ENCODE measurements around the gene PTPN1. TPM values are rescaled to one million over a fixed set of nuclear protein-coding genes. Genes with fewer than 3 reads are reported as not detected.
A peak's percentile ranks its signal among the peaks of the same experiment; 100 is the strongest.

Gene PTPN1
- total and polyA plus RNA-seq, 2 donors (not counting 1 experiment from before 2014, with no cell fraction given), result 20.0 to 28.7 TPM

DNA sequence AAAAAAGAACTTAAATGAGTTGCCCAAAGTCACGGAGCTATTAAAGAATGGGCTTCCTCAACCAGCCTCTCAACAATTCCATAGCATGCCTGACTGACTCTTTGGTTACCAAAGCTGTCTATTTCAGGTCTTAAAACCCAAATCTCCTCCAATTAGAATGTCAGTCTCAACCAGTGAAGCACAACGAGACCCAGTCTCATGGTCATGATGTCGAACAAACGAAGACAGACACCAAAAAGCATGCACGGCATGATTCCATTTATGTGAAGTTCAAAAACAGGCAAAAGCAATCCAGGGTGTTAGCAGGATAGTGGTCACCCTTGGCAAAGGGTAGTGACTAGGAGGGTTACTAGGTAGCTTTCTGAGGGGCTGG, 16.3 kb upstream of the PTPN1 start:
- H3K9ac ChIP-seq (ENCODE audit: insufficient read depth, low read length), result no peak overlapping the region
- no peaks in the 10 kb centered on the region for H3K9me3 ChIP-seq (ENCODE audit: control insufficient read depth, insufficient read depth, low read depth, low read length)
- no peak overlapping the region for H3K27ac ChIP-seq (ENCODE audit: insufficient read depth, low read length)
- no peak for TF ChIP-seq EZH2 (IDR thresholded peaks at IDR 0.05; ENCODE audit: low read length, missing control alignments)
- TF ChIP-seq, protein P1, sequence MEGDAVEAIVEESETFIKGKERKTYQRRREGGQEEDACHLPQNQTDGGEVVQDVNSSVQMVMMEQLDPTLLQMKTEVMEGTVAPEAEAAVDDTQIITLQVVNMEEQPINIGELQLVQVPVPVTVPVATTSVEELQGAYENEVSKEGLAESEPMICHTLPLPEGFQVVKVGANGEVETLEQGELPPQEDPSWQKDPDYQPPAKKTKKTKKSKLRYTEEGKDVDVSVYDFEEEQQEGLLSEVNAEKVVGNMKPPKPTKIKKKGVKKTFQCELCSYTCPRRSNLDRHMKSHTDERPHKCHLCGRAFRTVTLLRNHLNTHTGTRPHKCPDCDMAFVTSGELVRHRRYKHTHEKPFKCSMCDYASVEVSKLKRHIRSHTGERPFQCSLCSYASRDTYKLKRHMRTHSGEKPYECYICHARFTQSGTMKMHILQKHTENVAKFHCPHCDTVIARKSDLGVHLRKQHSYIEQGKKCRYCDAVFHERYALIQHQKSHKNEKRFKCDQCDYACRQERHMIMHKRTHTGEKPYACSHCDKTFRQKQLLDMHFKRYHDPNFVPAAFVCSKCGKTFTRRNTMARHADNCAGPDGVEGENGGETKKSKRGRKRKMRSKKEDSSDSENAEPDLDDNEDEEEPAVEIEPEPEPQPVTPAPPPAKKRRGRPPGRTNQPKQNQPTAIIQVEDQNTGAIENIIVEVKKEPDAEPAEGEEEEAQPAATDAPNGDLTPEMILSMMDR (conservative IDR thresholded peaks at IDR 0.05 in 1 of 2, IDR thresholded peaks at IDR 0.05 in 1 of 2; ENCODE audit: low read depth in 1 of 2, low read length in 2 of 2), result no peak
- H2AFZ ChIP-seq (ENCODE audit: low read length), result no peak overlapping the region
- no peak for DNase-seq (ENCODE audit: low read depth in 2 of 2)
- H3K79me2 ChIP-seq (ENCODE audit: control insufficient read depth, insufficient read depth, low read length), result no peaks in the 10 kb centered on the region
- no peaks in the 10 kb centered on the region for H3K27me3 ChIP-seq (ENCODE audit: control insufficient read depth, insufficient read depth, low read length)
- H3K4me3 ChIP-seq (replicated peaks in 1 of 4; ENCODE audit: control extremely low read depth in 1 of 4, insufficient read depth in 1 of 4, low read depth in 3 of 4, low read length in 4 of 4), result no peak overlapping the region
- no peaks in the 10 kb centered on the region for H4K20me1 ChIP-seq (ENCODE audit: control insufficient read depth, extremely low read depth, insufficient read depth, low read length)
- no peak overlapping the region for H3K4me2 ChIP-seq (ENCODE audit: extremely low read depth, insufficient read depth, low read length)
- peaks cover 3% of the 10 kb centered on the region for H3K4me1 ChIP-seq (ENCODE audit: control insufficient read depth, extremely low read depth, insufficient read depth, low read length)
- H3K36me3 ChIP-seq (ENCODE audit: control insufficient read depth, insufficient read depth, low read length), result no peaks in the 10 kb centered on the region

DNA sequence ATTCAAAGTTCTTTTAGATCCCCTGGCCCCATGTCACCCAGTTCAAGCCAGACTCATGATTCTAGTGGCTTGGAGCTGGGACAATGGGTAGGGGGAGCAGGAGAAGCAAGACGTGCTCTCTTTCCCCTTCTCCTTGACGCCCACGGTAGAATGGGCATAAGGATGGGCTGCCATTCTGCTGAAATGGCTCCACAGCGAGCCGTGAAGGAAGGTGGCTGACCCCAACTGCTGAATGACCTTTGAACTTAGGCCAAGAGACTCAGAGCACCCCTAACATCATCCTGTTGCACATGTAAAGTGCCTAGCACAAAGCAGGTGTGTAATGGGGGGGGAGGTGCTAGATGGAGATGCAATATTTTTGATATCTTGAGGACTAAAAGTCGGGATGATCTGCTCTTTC, 15.8 kb upstream of the PTPN1 start:
- H3K4me2 ChIP-seq (ENCODE audit: extremely low read depth, insufficient read depth, low read length), result no peak overlapping the region
- H3K9ac ChIP-seq (ENCODE audit: insufficient read depth, low read length), result no peak overlapping the region
- TF ChIP-seq EZH2 (IDR thresholded peaks at IDR 0.05; ENCODE audit: low read length, missing control alignments), result no peak
- peaks cover 3% of the 10 kb centered on the region for H3K4me1 ChIP-seq (ENCODE audit: control insufficient read depth, extremely low read depth, insufficient read depth, low read length)
- no peaks in the 10 kb centered on the region for H3K9me3 ChIP-seq (ENCODE audit: control insufficient read depth, insufficient read depth, low read depth, low read length)
- no peaks in the 10 kb centered on the region for H3K27me3 ChIP-seq (ENCODE audit: control insufficient read depth, insufficient read depth, low read length)
- H3K27ac ChIP-seq (ENCODE audit: insufficient read depth, low read length), result no peak overlapping the region
- no peak for DNase-seq (ENCODE audit: low read depth in 2 of 2)
- H3K4me3 ChIP-seq (replicated peaks in 1 of 4; ENCODE audit: control extremely low read depth in 1 of 4, insufficient read depth in 1 of 4, low read depth in 3 of 4, low read length in 4 of 4), result no peak overlapping the region
- no peaks in the 10 kb centered on the region for H4K20me1 ChIP-seq (ENCODE audit: control insufficient read depth, extremely low read depth, insufficient read depth, low read length)
- no peaks in the 10 kb centered on the region for H3K79me2 ChIP-seq (ENCODE audit: control insufficient read depth, insufficient read depth, low read length)
- no peak overlapping the region for H2AFZ ChIP-seq (ENCODE audit: low read length)
- no peaks in the 10 kb centered on the region for H3K36me3 ChIP-seq (ENCODE audit: control insufficient read depth, insufficient read depth, low read length)

DNA sequence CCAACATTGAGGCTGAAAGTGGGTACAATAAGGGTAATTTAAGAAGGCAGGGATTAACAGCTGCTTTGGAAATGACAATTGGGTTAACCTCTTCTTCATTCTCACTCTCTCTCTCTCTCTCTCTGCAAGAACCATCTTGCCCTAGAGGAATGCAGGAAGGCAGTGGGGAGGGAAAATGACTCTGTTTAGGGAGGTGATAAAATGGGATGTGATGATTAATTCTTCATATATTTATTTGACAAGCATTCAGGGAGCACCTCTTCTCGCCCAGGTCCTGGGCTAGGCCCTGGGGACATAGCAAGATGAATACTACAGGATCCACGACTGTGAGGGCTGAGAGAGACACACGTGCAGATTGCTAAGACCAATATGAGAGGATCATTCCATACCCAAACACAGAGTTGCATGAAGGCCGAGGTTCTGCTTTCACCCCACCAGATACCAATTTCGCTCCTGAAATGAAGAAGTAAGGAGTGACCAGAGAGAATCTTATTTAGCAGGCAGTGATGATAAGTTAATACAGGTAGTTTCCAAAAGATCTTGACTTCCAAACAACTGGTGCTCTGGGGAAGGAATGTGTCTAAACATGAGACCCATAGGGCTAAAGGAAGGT, 13.3 kb upstream of the PTPN1 start:
- no peak overlapping the region for H3K27ac ChIP-seq (ENCODE audit: insufficient read depth, low read length)
- H2AFZ ChIP-seq (ENCODE audit: low read length), result no peak overlapping the region
- H3K36me3 ChIP-seq (ENCODE audit: control insufficient read depth, insufficient read depth, low read length), result no peaks in the 10 kb centered on the region
- no peaks in the 10 kb centered on the region for H4K20me1 ChIP-seq (ENCODE audit: control insufficient read depth, extremely low read depth, insufficient read depth, low read length)
- peak in 1 of 2 donors; percentile 40 for DNase-seq (ENCODE audit: low read depth in 2 of 2)
- H3K4me2 ChIP-seq (ENCODE audit: extremely low read depth, insufficient read depth, low read length), result no peak overlapping the region
- no peak overlapping the region for H3K4me3 ChIP-seq (replicated peaks in 1 of 4; ENCODE audit: control extremely low read depth in 1 of 4, insufficient read depth in 1 of 4, low read depth in 3 of 4, low read length in 4 of 4)
- no peak overlapping the region for H3K9ac ChIP-seq (ENCODE audit: insufficient read depth, low read length)
- H3K27me3 ChIP-seq (ENCODE audit: control insufficient read depth, insufficient read depth, low read length), result no peaks in the 10 kb centered on the region
- peaks cover 3% of the 10 kb centered on the region for H3K4me1 ChIP-seq (ENCODE audit: control insufficient read depth, extremely low read depth, insufficient read depth, low read length)
- H3K79me2 ChIP-seq (ENCODE audit: control insufficient read depth, insufficient read depth, low read length), result no peaks in the 10 kb centered on the region
- TF ChIP-seq, protein P1 (conservative IDR thresholded peaks at IDR 0.05 in 1 of 2, IDR thresholded peaks at IDR 0.05 in 1 of 2; ENCODE audit: low read depth in 1 of 2, low read length in 2 of 2), result no peak
- no peak for TF ChIP-seq EZH2 (IDR thresholded peaks at IDR 0.05; ENCODE audit: low read length, missing control alignments)
- no peaks in the 10 kb centered on the region for H3K9me3 ChIP-seq (ENCODE audit: control insufficient read depth, insufficient read depth, low read depth, low read length)
